ENCODE data around the gene UXS1. TPM values are rescaled to one million over a fixed set of nuclear protein-coding genes. Genes with fewer than 3 reads are reported as not detected.

The UXS1 gene
- total and polyA plus RNA-seq, 2 donors (not counting 3 experiments of a cell fraction or from before 2014, with no cell fraction given), result 34.2 to 43.2 TPM

DNA sequence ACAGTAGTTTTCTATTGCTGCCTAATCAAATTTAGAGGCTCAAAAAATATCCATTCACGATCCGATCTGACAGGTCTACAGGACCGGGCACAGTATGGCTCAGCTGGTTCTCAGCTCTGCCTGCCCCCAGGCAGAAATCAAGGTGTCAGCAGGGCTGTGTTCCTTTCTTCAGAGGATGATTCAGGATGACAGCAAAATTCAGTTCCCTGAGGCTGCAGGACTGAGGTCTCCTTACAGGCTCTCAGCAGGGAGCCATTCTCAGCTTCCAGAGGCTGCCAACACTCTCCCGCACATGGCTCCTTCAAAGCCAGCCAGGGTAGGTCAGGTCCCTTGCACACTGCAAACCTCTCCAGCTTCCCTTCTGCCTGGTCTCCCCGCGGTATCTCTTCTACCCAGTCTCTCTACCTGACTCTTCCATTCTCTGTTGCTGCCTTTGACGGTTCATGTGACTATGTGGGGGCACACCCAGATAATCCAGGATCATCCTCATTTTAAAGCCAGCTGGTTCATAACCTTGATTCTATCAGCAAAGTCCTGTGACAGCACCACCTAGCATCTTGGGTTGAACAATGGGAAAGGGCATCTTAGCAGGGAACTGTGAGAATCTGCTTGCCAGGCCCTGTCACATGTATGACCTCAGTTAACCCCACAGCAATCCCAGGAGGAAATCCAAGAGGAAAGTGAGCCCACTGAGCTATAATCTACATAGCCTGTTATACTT, 50.4 kb downstream of the UXS1 start:
- intact Hi-C loops (cut with micrococcal nuclease) (no loop called here), dilution Hi-C loops (cut with MboI; ENCODE audit: extremely low pct_ligation_motif_present, low sequenced_read_pairs) (no loop called here)
- Histone ChIP-seq H3K9me3 (replicated peaks; ENCODE audit: control insufficient read depth, insufficient read depth, low read length) (no peaks in the 10 kb centered on the region), H3K9me1 (replicated peaks; ENCODE audit: control insufficient read depth, extremely low read depth, insufficient read depth, low read length) (no peaks in the 10 kb centered on the region), H3K4me2 (ENCODE audit: insufficient read depth, low read length) (no peak overlapping the region), H3K4me3 (replicated peaks in 1 of 3; ENCODE audit: insufficient read depth in 1 of 3, low read depth in 1 of 3, low read length in 3 of 3) (no peak overlapping the region), H3K4me1 (ENCODE audit: control insufficient read depth, extremely low read depth, insufficient read depth, low read length) (peaks cover 12% of the 10 kb centered on the region), H3K27ac (ENCODE audit: insufficient read depth, low read depth, low read length) (no peak overlapping the region), H3K9ac (replicated peaks; ENCODE audit: extremely low read depth, insufficient read depth, low read length) (no peak overlapping the region), H3K79me2 (ENCODE audit: control insufficient read depth, insufficient read depth, low read length) (no peaks in the 10 kb centered on the region), H3K36me3 (ENCODE audit: control insufficient read depth in 2 of 2, extremely low read depth in 1 of 2, insufficient read depth in 2 of 2, low read length in 2 of 2) (peaks cover 0 to 3% of the 10 kb centered on the region in 2 experiments), H3K27me3 (ENCODE audit: control insufficient read depth in 2 of 2, insufficient read depth in 2 of 2, low read length in 2 of 2) (no peaks in the 10 kb centered on the region), H4K20me1 (replicated peaks; ENCODE audit: control insufficient read depth, extremely low read depth, insufficient read depth, low read length) (no peaks in the 10 kb centered on the region), H2AFZ (ENCODE audit: low read depth, low read length) (no peak overlapping the region)
- peak; percentile 10 for DNase-seq (ENCODE audit: low read depth, low spot score)
- ChIA-PET CTCF (no interaction called here), POLR2A (no interaction called here)
- TF ChIP-seq, protein P1, sequence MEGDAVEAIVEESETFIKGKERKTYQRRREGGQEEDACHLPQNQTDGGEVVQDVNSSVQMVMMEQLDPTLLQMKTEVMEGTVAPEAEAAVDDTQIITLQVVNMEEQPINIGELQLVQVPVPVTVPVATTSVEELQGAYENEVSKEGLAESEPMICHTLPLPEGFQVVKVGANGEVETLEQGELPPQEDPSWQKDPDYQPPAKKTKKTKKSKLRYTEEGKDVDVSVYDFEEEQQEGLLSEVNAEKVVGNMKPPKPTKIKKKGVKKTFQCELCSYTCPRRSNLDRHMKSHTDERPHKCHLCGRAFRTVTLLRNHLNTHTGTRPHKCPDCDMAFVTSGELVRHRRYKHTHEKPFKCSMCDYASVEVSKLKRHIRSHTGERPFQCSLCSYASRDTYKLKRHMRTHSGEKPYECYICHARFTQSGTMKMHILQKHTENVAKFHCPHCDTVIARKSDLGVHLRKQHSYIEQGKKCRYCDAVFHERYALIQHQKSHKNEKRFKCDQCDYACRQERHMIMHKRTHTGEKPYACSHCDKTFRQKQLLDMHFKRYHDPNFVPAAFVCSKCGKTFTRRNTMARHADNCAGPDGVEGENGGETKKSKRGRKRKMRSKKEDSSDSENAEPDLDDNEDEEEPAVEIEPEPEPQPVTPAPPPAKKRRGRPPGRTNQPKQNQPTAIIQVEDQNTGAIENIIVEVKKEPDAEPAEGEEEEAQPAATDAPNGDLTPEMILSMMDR (IDR thresholded peaks at IDR 0.05; ENCODE audit: extremely low read depth in 1 of 2, insufficient read depth in 1 of 2, low read depth in 1 of 2, low read length in 2 of 2), result no peak
- TF ChIP-seq POLR2AphosphoS5 (IDR thresholded peaks at IDR 0.05; ENCODE audit: insufficient read depth, low read depth, low read length) (no peak), JUN (IDR thresholded peaks at IDR 0.05; ENCODE audit: borderline replicate concordance, insufficient read depth, insufficient read length, low read depth) (no peak), FOS (IDR thresholded peaks at IDR 0.05; ENCODE audit: borderline replicate concordance, insufficient read depth, low read length) (no peak), POLR2A (IDR thresholded peaks at IDR 0.05; ENCODE audit: low read depth, low read length) (no peak), GATA2 (IDR thresholded peaks at IDR 0.05; ENCODE audit: insufficient read depth, insufficient read length, low read depth, low read length) (no peak), EZH2 (IDR thresholded peaks at IDR 0.05; ENCODE audit: borderline replicate concordance, low read depth, low read length, severe bottlenecking) (no peak)
- no peak for FAIRE-seq
- no TSS peak for BruUV-seq (replicated peaks)
